ENCODE data around the gene ANXA1. TPM values are rescaled to one million over a fixed set of nuclear protein-coding genes. Genes with fewer than 3 reads are reported as not detected.

Gene ANXA1
- total and polyA plus RNA-seq, 2 of the 13 experiments (the other 11 are each of a cell fraction or from before 2014, with no cell fraction given), result 0.15 to 0.20 TPM

- Histone ChIP-seq H3K4me2 (ENCODE audit: low read depth, low read length) (no peak overlapping the region), H3K79me2 (ENCODE audit: insufficient read depth, low read length) (no peaks in the 10 kb centered on the region), H2AFZ (ENCODE audit: low read length) (no peak overlapping the region), H3K27me3 (ENCODE audit: control insufficient read depth in 1 of 2, insufficient read depth in 2 of 2, low read length in 2 of 2) (0 out of 5 replicates have a peak, but pooled peaks cover 0 to 3% of the 10 kb centered on the region in 2 experiments), H3K9ac (ENCODE audit: insufficient read depth, low read depth, low read length) (no peak overlapping the region), H3K4me1 (ENCODE audit: insufficient read depth, low read length) (no peaks in the 10 kb centered on the region), H4K20me1 (ENCODE audit: insufficient read depth, low read length) (no peaks in the 10 kb centered on the region), H3K27ac (ENCODE audit: extremely low read length, insufficient read depth, low read length) (no peak overlapping the region), H3K4me3 (replicated peaks in 1 of 3; ENCODE audit: insufficient read depth in 1 of 3, low read depth in 2 of 3, low read length in 3 of 3) (no peak overlapping the region), H3K9me3 (ENCODE audit: low read length) (no peaks in the 10 kb centered on the region), H3K36me3 (replicated peaks in 1 of 2; ENCODE audit: control insufficient read depth in 1 of 2, insufficient read depth in 2 of 2, low read length in 2 of 2) (no peaks in the 10 kb centered on the region)
- FAIRE-seq (no peak), DNase-seq (ENCODE audit: low spot score) (no peak), ATAC-seq (no peak)
- in situ Hi-C loops (cut with HindIII; ENCODE audit: extremely low pct_ligation_motif_present, low pct_unique_long_range_greater_than_20kb) (no loop called here), intact Hi-C loops (cut with micrococcal nuclease; ENCODE audit: unreplicated experiment) (no loop called here)
- no peak for TF ChIP-seq NRL (CRISPR knock-in tag; IDR thresholded peaks at IDR 0.05; ENCODE audit: borderline replicate concordance)
- no peak for TF ChIP-seq ZNF367 (CRISPR knock-in tag; IDR thresholded peaks at IDR 0.05; ENCODE audit: borderline replicate concordance)
- TF ChIP-seq MBNL3 (CRISPR knock-in tag; conservative IDR thresholded peaks at IDR 0.05), result no peak
- CTCF ChIA-PET (ENCODE audit: low intra/inter-chr PET ratio, low total read pairs), result no interaction called here
- POLR2A ChIA-PET, result no interaction called here
- no TSS peak for BruUV-seq (replicated peaks)
- WGBS (ENCODE audit: low lambda C conversion rate), result 62% methylated on average over 3 of the region's 3 CpGs
Measured at GRCh38 chr9:73133022-73133651, 18.5 kb upstream of the ANXA1 start.

- H3K4me2 ChIP-seq (ENCODE audit: low read depth, low read length), result no peak overlapping the region
- no peak overlapping the region for H3K27ac ChIP-seq (ENCODE audit: extremely low read length, insufficient read depth, low read length)
- no peaks in the 10 kb centered on the region for H3K9me3 ChIP-seq (ENCODE audit: low read length)
- no peak for FAIRE-seq
- H3K36me3 ChIP-seq (replicated peaks in 1 of 2; ENCODE audit: control insufficient read depth in 1 of 2, insufficient read depth in 2 of 2, low read length in 2 of 2), result no peaks in the 10 kb centered on the region
- ChIA-PET POLR2A (no interaction called here), CTCF (ENCODE audit: low intra/inter-chr PET ratio, low total read pairs) (no interaction called here)
- H3K9ac ChIP-seq (ENCODE audit: insufficient read depth, low read depth, low read length), result no peak overlapping the region
- intact Hi-C loops (cut with micrococcal nuclease; ENCODE audit: unreplicated experiment), result no loop called here
- in situ Hi-C loops (cut with HindIII; ENCODE audit: extremely low pct_ligation_motif_present, low pct_unique_long_range_greater_than_20kb), result no loop called here
- H3K4me1 ChIP-seq (ENCODE audit: insufficient read depth, low read length), result no peaks in the 10 kb centered on the region
- no peak for DNase-seq (ENCODE audit: low spot score)
- no peaks in the 10 kb centered on the region for H3K79me2 ChIP-seq (ENCODE audit: insufficient read depth, low read length)
- no peak overlapping the region for H3K4me3 ChIP-seq (replicated peaks in 1 of 3; ENCODE audit: insufficient read depth in 1 of 3, low read depth in 2 of 3, low read length in 3 of 3)
- no peak for ATAC-seq
- BruUV-seq (replicated peaks), result no TSS peak
- 0 out of 5 replicates have a peak, but pooled peaks cover 0 to 3% of the 10 kb centered on the region in 2 experiments for H3K27me3 ChIP-seq (ENCODE audit: control insufficient read depth in 1 of 2, insufficient read depth in 2 of 2, low read length in 2 of 2)
- no peaks in the 10 kb centered on the region for H4K20me1 ChIP-seq (ENCODE audit: insufficient read depth, low read length)
- TF ChIP-seq ZNF547 (CRISPR knock-in tag; IDR thresholded peaks at IDR 0.05) (no peak), CREB1 (IDR thresholded peaks at IDR 0.05) (0 out of 2 replicates have a peak, but pooled peaks have one; percentile 15), CREB1 (CRISPR knock-in tag; IDR thresholded peaks at IDR 0.05) (no peak)
- no peak overlapping the region for H2AFZ ChIP-seq (ENCODE audit: low read length)
- 3% methylated on average over 2 of the region's 2 CpGs for WGBS (ENCODE audit: low lambda C conversion rate)
Measured at GRCh38 chr9:73133921-73134407, 17.7 kb upstream of the ANXA1 start.
